Tibial nerve (tissue), 4 donors: ENCODE data around the gene ALDH3A2.

Experiments
- CTCF ChIP-seq, 5 experiments: fragments of 200-600 bp in 3 of 5; fragments of 450-650 bp in 2 of 5; sonication (generic) in 3 of 5; IDR thresholded peaks; one replicate each; pipeline ENCODE4 v1.5.1; 2016 to 2019; ENCODE audit warnings: antibody characterized with exemption in 5 of 5, mild to moderate bottlenecking in 3 of 5, moderate library complexity in 2 of 5
- EP300 ChIP-seq, 2 donors: sonication (generic); formaldehyde crosslinking; IDR thresholded peaks; one replicate each; pipeline ENCODE4 v1.6.1; 2017; ENCODE audit warnings: antibody characterized with exemption in 2 of 2, mild to moderate bottlenecking in 1 of 2
- POLR2A ChIP-seq, 2 donors: fragments of 450-650 bp; IDR thresholded peaks; one replicate each; pipeline ENCODE4 v1.6.1; 2017; ENCODE audit warnings: antibody characterized with exemption in 2 of 2, mild to moderate bottlenecking in 2 of 2, moderate library complexity in 2 of 2

GRCh38 chr17:19716108-19717030, 67.8 kb downstream of the ALDH3A2 start, which contains the start of gene SLC47A2:
- TF ChIP-seq POLR2A (IDR thresholded peaks at IDR 0.05) (no peak), CTCF (IDR thresholded peaks at IDR 0.05) (no peak), EP300 (IDR thresholded peaks at IDR 0.05) (no peak)
